Ovary (tissue), 3 donors: Measurements from ENCODE around the gene SOST.
"Not testable (repeated sequence)": the region's sequence is repeated elsewhere in the genome, so short reads cannot be mapped to it uniquely, and the experiment has no call there.

Experiments
- CTCF ChIP-seq, 3 donors: fragments of 450-650 bp in 2 of 3; fragments of 200-600 bp in 1 of 3; IDR thresholded peaks; one replicate each; pipeline versions ENCODE4 v1.5.1 to v1.8.0; 2016 to 2022; ENCODE audit warnings: antibody characterized with exemption in 3 of 3, mild to moderate bottlenecking in 1 of 3
- EP300 ChIP-seq: sonication (generic); formaldehyde crosslinking; IDR thresholded peaks from one replicate; pipeline ENCODE4 v1.6.1; 2017; ENCODE audit warnings: antibody characterized with exemption
- donor health status: DM: no; HTN: no; CAD: no.

- TF ChIP-seq CTCF (IDR thresholded peaks at IDR 0.05); EP300: not testable (repeated sequence)
Observed at GRCh38 chr17:43798024-43798423, 39.4 kb upstream of the SOST start.
